AG04449 (cell line): Measurements from ENCODE around the gene ADGRE3.

Experiments
- CTCF ChIA-PET: fragments of 350-600 bp; formaldehyde crosslinking; extraction: SDS; loops from one replicate; lab custom pipeline; 2021; ENCODE audit warnings: antibody characterized with exemption; lab: Yijun Ruan, JAX
- POLR2A ChIA-PET: fragments of 400-600, 350-600 bp; formaldehyde crosslinking; extraction: SDS; loops from one replicate; lab custom pipeline; 2020; ENCODE audit warnings: antibody characterized with exemption, inconsistent platforms; lab: Yijun Ruan, JAX
- DNase-seq: peaks from one replicate; pipeline ENCODE4 v3.0.0-alpha.2; 2010; ENCODE audit warnings: low read depth, low spot score
- H3K4me3 ChIP-seq: 2 replicates; pipeline ENCODE4 v1.5.1; 2011; ENCODE audit warnings: low read depth, mild to moderate bottlenecking, control low read depth, low read length
- CTCF ChIP-seq: IDR thresholded peaks from one replicate; pipeline ENCODE4 v1.5.1; 2011; ENCODE audit warnings: mild to moderate bottlenecking, moderate library complexity, low read length, control low read depth, inconsistent platforms; ENCODE audit not compliant: insufficient read depth; ENCODE audit errors: missing control alignments

ADGRE3 gene

GRCh38 chr19:14577885-14578427 lies 96.7 kb downstream of the ADGRE3 start:
- no peak for DNase-seq
- TF ChIP-seq CTCF = no peak
- no peak overlapping the region for H3K4me3 ChIP-seq
- POLR2A ChIA-PET = no interaction called here
- CTCF ChIA-PET = interaction anchor here (10.6 kb wide), 1 partner anchor 110 kb away, joined by 247 read pairs; the partner anchor contains the start of gene ZNF333

GRCh38 chr19:14577264-14577663 lies 97.4 kb downstream of the ADGRE3 start:
- no peak for TF ChIP-seq CTCF
- H3K4me3 ChIP-seq = no peak overlapping the region
- ChIA-PET POLR2A (no interaction called here), CTCF (interaction anchor here (10.6 kb wide), 1 partner anchor 111 kb away, joined by 247 read pairs; the partner anchor contains the start of gene ZNF333)
- DNase-seq = no peak

GRCh38 chr19:14576363-14576762 lies 98.3 kb downstream of the ADGRE3 start:
- TF ChIP-seq CTCF = no peak
- DNase-seq = no peak
- ChIA-PET POLR2A (no interaction called here), CTCF (interaction anchor here (10.6 kb wide), 1 partner anchor 112 kb away, joined by 247 read pairs; the partner anchor contains the start of gene ZNF333)
- H3K4me3 ChIP-seq = no peak overlapping the region

GRCh38 chr19:14575428-14575980 lies 99.1 kb downstream of the ADGRE3 start:
- POLR2A ChIA-PET = no interaction called here
- no peak for TF ChIP-seq CTCF
- no peak overlapping the region for H3K4me3 ChIP-seq
- CTCF ChIA-PET = interaction anchor here (4.0 to 10.6 kb wide), 2 partner anchors 113 to 314 kb away, joined by 52 to 247 read pairs; partner anchors contain the start of gene ZNF333
- DNase-seq = no peak

GRCh38 chr19:14571695-14572490 lies 102.8 kb downstream of the ADGRE3 start, which contains the start of gene NDUFB7:
Gene NDUFB7, minus strand, starts transcription at chr19:14572066. Its CDS starts 66 bp downstream, at chr19:14572000.
- POLR2A ChIA-PET = interaction anchor here (1.0 to 1.8 kb wide), 2 partner anchors 54 to 118 kb away, joined by 4 to 6 read pairs; partner anchors contain the start of genes DNAJB1 and ZNF333
- DNase-seq = peak; percentile 72
- CTCF ChIA-PET = interaction anchor here (0.6 to 10.6 kb wide), 14 partner anchors 10 to 435 kb away, joined by 3 to 247 read pairs (median 6); partner anchors contain the start of genes ASF1B, CLEC17A and ZNF333
- TF ChIP-seq CTCF = peak; percentile 93
- peak within 1 kb of the TSS; percentile 99 for H3K4me3 ChIP-seq
